Inferior parietal cortex (tissue), 1 donor: ENCODE results near the gene TAS1R1.

Experiments used
- DNase-seq: peaks from one replicate; pipeline ENCODE4 v3.0.0-alpha.2; 2016; ENCODE audit errors: extremely low spot score

Gene TAS1R1

GRCh38 chr1:6554907-6555778 lies at the start of gene TAS1R1:
TSS of gene TAS1R1 (plus strand) at chr1:6555307. CDS start at chr1:6555374, 67 bp downstream.
- DNase-seq = no peak

- DNase-seq = no peak
These were observed 49.5 kb upstream of the TAS1R1 start for GRCh38 chr1:6505367-6506209.

- no peak for DNase-seq
These were observed 48.7 kb upstream of the TAS1R1 start for GRCh38 chr1:6506210-6507036.

- no peak for DNase-seq
These were observed 48.1 kb upstream of the TAS1R1 start for GRCh38 chr1:6507037-6507428.

- DNase-seq = no peak
These were observed 47.6 kb upstream of the TAS1R1 start for GRCh38 chr1:6507461-6507911.

- DNase-seq = no peak
These were observed 46.8 kb upstream of the TAS1R1 start for GRCh38 chr1:6508154-6508815.

- no peak for DNase-seq
These were observed 46.3 kb upstream of the TAS1R1 start for GRCh38 chr1:6508816-6509189.

GRCh38 chr1:6509220-6509918 lies 45.7 kb upstream of the TAS1R1 start:
- no peak for DNase-seq

- DNase-seq = no peak
These were observed 45.2 kb upstream of the TAS1R1 start for GRCh38 chr1:6509919-6510291.

GRCh38 chr1:6510493-6510892 lies 44.6 kb upstream of the TAS1R1 start:
- DNase-seq = no peak

GRCh38 chr1:6511056-6511455 lies 44.1 kb upstream of the TAS1R1 start:
- DNase-seq = no peak

GRCh38 chr1:6511561-6512244 lies 43.4 kb upstream of the TAS1R1 start:
- DNase-seq = no peak

GRCh38 chr1:6512245-6512907 lies 42.7 kb upstream of the TAS1R1 start:
- no peak for DNase-seq

- DNase-seq = no peak
These were observed 42.2 kb upstream of the TAS1R1 start for GRCh38 chr1:6512908-6513280.

- no peak for DNase-seq
These were observed 41.7 kb upstream of the TAS1R1 start for GRCh38 chr1:6513320-6513801.

- DNase-seq = no peak
These were observed 39.3 kb upstream of the TAS1R1 start for GRCh38 chr1:6515771-6516170.

GRCh38 chr1:6517435-6517851 lies 37.7 kb upstream of the TAS1R1 start:
- DNase-seq = no peak

GRCh38 chr1:6519491-6519934 lies 35.6 kb upstream of the TAS1R1 start:
- no peak for DNase-seq

GRCh38 chr1:6519935-6520671 lies 35.0 kb upstream of the TAS1R1 start:
- no peak for DNase-seq
